CD4-positive, alpha-beta T cell treated with Interferon gamma for 1 hour (primary cell): ENCODE results near the gene GLRA2.

Experiments used
- DNase-seq: peaks from one replicate; pipeline ENCODE4 v3.0.0-alpha.2; 2020

Gene GLRA2

GRCh38 chrX:14529290-14529989 lies at the start of gene GLRA2:
GLRA2 (plus strand) TSS chrX:14529536; CDS start chrX:14530058, 522 bp downstream.
- DNase-seq = no peak

- DNase-seq = no peak
Observed at GRCh38 chrX:14489437-14489836, 39.9 kb upstream of the GLRA2 start.

GRCh38 chrX:14491689-14492088 lies 37.6 kb upstream of the GLRA2 start:
- DNase-seq = no peak

- no peak for DNase-seq
Observed at GRCh38 chrX:14496674-14497073, 32.7 kb upstream of the GLRA2 start.

- no peak for DNase-seq
Observed at GRCh38 chrX:14497184-14497666, 32.1 kb upstream of the GLRA2 start.

- no peak for DNase-seq
Observed at GRCh38 chrX:14501327-14501726, 28.0 kb upstream of the GLRA2 start.

- no peak for DNase-seq
Observed at GRCh38 chrX:14504960-14505538, 24.3 kb upstream of the GLRA2 start.

GRCh38 chrX:14505648-14506047 lies 23.7 kb upstream of the GLRA2 start:
- DNase-seq = no peak

- no peak for DNase-seq
Observed at GRCh38 chrX:14506866-14507265, 22.5 kb upstream of the GLRA2 start.

- no peak for DNase-seq
Observed at GRCh38 chrX:14508025-14508690, 21.2 kb upstream of the GLRA2 start.

- no peak for DNase-seq
Observed at GRCh38 chrX:14509325-14510057, 19.8 kb upstream of the GLRA2 start.

- DNase-seq = no peak
Observed at GRCh38 chrX:14528629-14529289, 577 bp upstream of the GLRA2 start.

GRCh38 chrX:14533867-14534266 lies 4.5 kb downstream of the GLRA2 start:
- DNase-seq = no peak

- DNase-seq = no peak
Observed at GRCh38 chrX:14546190-14546589, 16.9 kb downstream of the GLRA2 start.

GRCh38 chrX:14554131-14554715 lies 24.9 kb downstream of the GLRA2 start:
- no peak for DNase-seq

GRCh38 chrX:14564058-14564457 lies 34.7 kb downstream of the GLRA2 start:
- DNase-seq = no peak

GRCh38 chrX:14573161-14573560 lies 43.8 kb downstream of the GLRA2 start:
- no peak for DNase-seq

- no peak for DNase-seq
Observed at GRCh38 chrX:14581081-14581480, 51.7 kb downstream of the GLRA2 start.

- no peak for DNase-seq
Observed at GRCh38 chrX:14584548-14584947, 55.2 kb downstream of the GLRA2 start.

GRCh38 chrX:14590216-14590615 lies 60.9 kb downstream of the GLRA2 start:
- DNase-seq = no peak

GRCh38 chrX:14590693-14591424 lies 61.5 kb downstream of the GLRA2 start:
- no peak for DNase-seq

GRCh38 chrX:14591976-14592375 lies 62.6 kb downstream of the GLRA2 start:
- DNase-seq = no peak
